ENCODE results near the gene NAALADL2.
"Not testable (repeated sequence)": the region's sequence is repeated elsewhere in the genome, so short reads cannot be mapped to it uniquely, and the experiment has no call there.

Gene NAALADL2

GRCh38 chr3:175751089-175751488 is 892.0 kb downstream of the NAALADL2 start:
- no peak for DNase-seq (ENCODE audit: low read depth, low spot score)
- no peak for TF ChIP-seq CTCF (IDR thresholded peaks at IDR 0.05; ENCODE audit: low read depth, low read length)

GRCh38 chr3:175763948-175764347 is 904.8 kb downstream of the NAALADL2 start:
- no peak for DNase-seq (ENCODE audit: low read depth, low spot score)
- no peak overlapping the region for H3K4me3 ChIP-seq (ENCODE audit: low read depth, low read length)
- in situ Hi-C loops (cut with HindIII; ENCODE audit: low sequenced_read_pairs): no loop called here
- TF ChIP-seq CTCF (IDR thresholded peaks at IDR 0.05; ENCODE audit: low read depth, low read length): no peak

More at GRCh38 chr3:175751089-175751488, 892.0 kb downstream of the NAALADL2 start:
- in situ Hi-C loops (cut with HindIII; ENCODE audit: low sequenced_read_pairs): no loop called here
- no peak overlapping the region for H3K4me3 ChIP-seq (ENCODE audit: low read depth, low read length)

GRCh38 chr3:175764722-175765121 is 905.6 kb downstream of the NAALADL2 start:
- in situ Hi-C loops (cut with HindIII; ENCODE audit: low sequenced_read_pairs): no loop called here
- no peak for TF ChIP-seq CTCF (IDR thresholded peaks at IDR 0.05; ENCODE audit: low read depth, low read length)
- no peak for DNase-seq (ENCODE audit: low read depth, low spot score)
- H3K4me3 ChIP-seq (ENCODE audit: low read depth, low read length): no peak overlapping the region

- no peak for TF ChIP-seq CTCF (IDR thresholded peaks at IDR 0.05; ENCODE audit: low read depth, low read length)
- in situ Hi-C loops (cut with HindIII; ENCODE audit: low sequenced_read_pairs): no loop called here
- no peak for DNase-seq (ENCODE audit: low read depth, low spot score)
- H3K4me3 ChIP-seq (ENCODE audit: low read depth, low read length): no peak overlapping the region
These were observed 911.3 kb downstream of the NAALADL2 start for GRCh38 chr3:175770426-175770825.

GRCh38 chr3:175777495-175777894 is 918.4 kb downstream of the NAALADL2 start:
- peak; percentile 36 for DNase-seq (ENCODE audit: low read depth, low spot score)
- in situ Hi-C loops (cut with HindIII; ENCODE audit: low sequenced_read_pairs): no loop called here
- no peak for TF ChIP-seq CTCF (IDR thresholded peaks at IDR 0.05; ENCODE audit: low read depth, low read length)
- no peak overlapping the region for H3K4me3 ChIP-seq (ENCODE audit: low read depth, low read length)

- in situ Hi-C loops (cut with HindIII; ENCODE audit: low sequenced_read_pairs): no loop called here
- TF ChIP-seq CTCF (IDR thresholded peaks at IDR 0.05; ENCODE audit: low read depth, low read length): no peak
- no peak for DNase-seq (ENCODE audit: low read depth, low spot score)
- H3K4me3 ChIP-seq (ENCODE audit: low read depth, low read length): no peak overlapping the region
These were observed 918.8 kb downstream of the NAALADL2 start for GRCh38 chr3:175777965-175778364.

GRCh38 chr3:175778994-175779393 is 919.9 kb downstream of the NAALADL2 start:
- no peak overlapping the region for H3K4me3 ChIP-seq (ENCODE audit: low read depth, low read length)
- DNase-seq (ENCODE audit: low read depth, low spot score): no peak
- TF ChIP-seq CTCF (IDR thresholded peaks at IDR 0.05; ENCODE audit: low read depth, low read length): no peak
- in situ Hi-C loops (cut with HindIII; ENCODE audit: low sequenced_read_pairs): no loop called here

- DNase-seq (ENCODE audit: low read depth, low spot score); in situ Hi-C loops (cut with HindIII; ENCODE audit: low sequenced_read_pairs); H3K4me3 ChIP-seq (ENCODE audit: low read depth, low read length): not testable (repeated sequence)
These were observed 928.0 kb downstream of the NAALADL2 start for GRCh38 chr3:175787109-175787508.
